ENCODE results near the gene CCDC102A. TPM values are rescaled to one million over a fixed set of nuclear protein-coding genes. Genes with fewer than 3 reads are reported as not detected.

CCDC102A gene
- polyA plus RNA-seq, 1 experiment: 7.1 TPM

DNA sequence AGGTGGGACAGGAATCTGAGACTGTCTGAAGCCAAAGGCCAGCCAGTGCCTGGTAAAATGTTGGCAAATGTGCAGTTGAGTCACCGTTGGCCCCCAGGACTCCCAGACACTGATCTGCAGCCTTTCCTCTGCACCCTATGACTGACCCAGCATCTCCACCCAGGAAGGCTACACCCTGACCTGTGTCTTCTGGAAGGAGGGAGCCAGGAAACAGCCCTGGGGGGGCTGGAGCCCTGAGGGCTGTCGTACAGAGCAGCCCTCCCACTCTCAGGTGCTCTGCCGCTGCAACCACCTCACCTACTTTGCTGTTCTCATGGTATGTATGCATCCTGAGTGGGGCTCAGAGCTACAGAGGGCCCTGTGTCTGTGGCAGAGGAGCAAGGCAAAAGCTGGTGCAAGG lies 30.1 kb upstream of the CCDC102A start:
- TF ChIP-seq, protein P1, sequence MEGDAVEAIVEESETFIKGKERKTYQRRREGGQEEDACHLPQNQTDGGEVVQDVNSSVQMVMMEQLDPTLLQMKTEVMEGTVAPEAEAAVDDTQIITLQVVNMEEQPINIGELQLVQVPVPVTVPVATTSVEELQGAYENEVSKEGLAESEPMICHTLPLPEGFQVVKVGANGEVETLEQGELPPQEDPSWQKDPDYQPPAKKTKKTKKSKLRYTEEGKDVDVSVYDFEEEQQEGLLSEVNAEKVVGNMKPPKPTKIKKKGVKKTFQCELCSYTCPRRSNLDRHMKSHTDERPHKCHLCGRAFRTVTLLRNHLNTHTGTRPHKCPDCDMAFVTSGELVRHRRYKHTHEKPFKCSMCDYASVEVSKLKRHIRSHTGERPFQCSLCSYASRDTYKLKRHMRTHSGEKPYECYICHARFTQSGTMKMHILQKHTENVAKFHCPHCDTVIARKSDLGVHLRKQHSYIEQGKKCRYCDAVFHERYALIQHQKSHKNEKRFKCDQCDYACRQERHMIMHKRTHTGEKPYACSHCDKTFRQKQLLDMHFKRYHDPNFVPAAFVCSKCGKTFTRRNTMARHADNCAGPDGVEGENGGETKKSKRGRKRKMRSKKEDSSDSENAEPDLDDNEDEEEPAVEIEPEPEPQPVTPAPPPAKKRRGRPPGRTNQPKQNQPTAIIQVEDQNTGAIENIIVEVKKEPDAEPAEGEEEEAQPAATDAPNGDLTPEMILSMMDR (IDR thresholded peaks at IDR 0.05; ENCODE audit: low read depth, low read length): no peak
- no peak overlapping the region for H3K4me3 ChIP-seq (ENCODE audit: low read depth, low read length)
- DNase-seq (ENCODE audit: low read depth, low spot score): no peak
- POLR2A ChIA-PET: no interaction called here
- peaks cover 8% of the 10 kb centered on the region for H3K9me3 ChIP-seq (ENCODE audit: control insufficient read depth, insufficient read depth, low read length)
- H3K27ac ChIP-seq (ENCODE audit: low read depth, low read length): no peak overlapping the region
- H3K27me3 ChIP-seq (ENCODE audit: control insufficient read depth, insufficient read depth, low read length): peaks cover 14% of the 10 kb centered on the region
- CTCF ChIA-PET: no interaction called here

- TF ChIP-seq, protein P1 (IDR thresholded peaks at IDR 0.05; ENCODE audit: low read depth, low read length): no peak
- H3K4me3 ChIP-seq (ENCODE audit: low read depth, low read length): no peak overlapping the region
- H3K27ac ChIP-seq (ENCODE audit: low read depth, low read length): no peak overlapping the region
- ChIA-PET CTCF (interaction anchor here (1.9 kb wide), 1 partner anchor 10 kb away, joined by 8 read pairs; no protein-coding TSS in a partner anchor), POLR2A (no interaction called here)
- no peak for DNase-seq (ENCODE audit: low read depth, low spot score)
- H3K27me3 ChIP-seq (ENCODE audit: control insufficient read depth, insufficient read depth, low read length): peaks cover 22% of the 10 kb centered on the region
- H3K9me3 ChIP-seq (ENCODE audit: control insufficient read depth, insufficient read depth, low read length): peaks cover 16% of the 10 kb centered on the region
Measured at GRCh38 chr16:57565461-57565860, 29.1 kb upstream of the CCDC102A start.

- TF ChIP-seq, protein P1 (IDR thresholded peaks at IDR 0.05; ENCODE audit: low read depth, low read length): no peak
- Histone ChIP-seq H3K9me3 (ENCODE audit: control insufficient read depth, insufficient read depth, low read length) (peaks cover 20% of the 10 kb centered on the region), H3K27ac (ENCODE audit: low read depth, low read length) (no peak overlapping the region), H3K4me3 (ENCODE audit: low read depth, low read length) (no peak overlapping the region), H3K27me3 (ENCODE audit: control insufficient read depth, insufficient read depth, low read length) (peaks cover 25% of the 10 kb centered on the region)
- POLR2A ChIA-PET: no interaction called here
- CTCF ChIA-PET: interaction anchor here (0.6 to 1.9 kb wide), 3 partner anchors 11 to 887 kb away, joined by 3 to 8 read pairs (median 3); no protein-coding TSS in a partner anchor
- no peak for DNase-seq (ENCODE audit: low read depth, low spot score)
Measured at GRCh38 chr16:57564571-57565270, 28.4 kb upstream of the CCDC102A start.

GRCh38 chr16:57563761-57564160 lies 27.4 kb upstream of the CCDC102A start:
- ChIA-PET POLR2A (no interaction called here), CTCF (no interaction called here)
- Histone ChIP-seq H3K4me3 (ENCODE audit: low read depth, low read length) (no peak overlapping the region), H3K27me3 (ENCODE audit: control insufficient read depth, insufficient read depth, low read length) (peaks cover 31% of the 10 kb centered on the region), H3K9me3 (ENCODE audit: control insufficient read depth, insufficient read depth, low read length) (peaks cover 20% of the 10 kb centered on the region), H3K27ac (ENCODE audit: low read depth, low read length) (no peak overlapping the region)
- TF ChIP-seq, protein P1 (IDR thresholded peaks at IDR 0.05; ENCODE audit: low read depth, low read length): no peak
- no peak for DNase-seq (ENCODE audit: low read depth, low spot score)

DNA sequence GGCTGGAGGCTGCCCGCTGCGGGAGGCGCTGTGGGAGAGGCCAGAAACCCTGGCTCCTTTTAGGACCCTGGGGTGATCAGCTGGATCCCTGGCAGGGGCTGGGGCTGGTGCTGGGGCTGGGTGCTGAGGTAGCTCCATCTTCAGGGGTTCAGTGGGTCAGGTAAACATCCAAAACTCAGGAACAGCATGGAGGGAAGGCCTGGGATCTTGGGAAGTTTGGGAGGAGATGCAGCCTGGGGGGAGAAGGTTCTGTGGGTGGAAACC lies 27.0 kb upstream of the CCDC102A start:
- Histone ChIP-seq H3K27ac (ENCODE audit: low read depth, low read length) (no peak overlapping the region), H3K27me3 (ENCODE audit: control insufficient read depth, insufficient read depth, low read length) (peaks cover 33% of the 10 kb centered on the region), H3K4me3 (ENCODE audit: low read depth, low read length) (no peak overlapping the region), H3K9me3 (ENCODE audit: control insufficient read depth, insufficient read depth, low read length) (peaks cover 20% of the 10 kb centered on the region)
- TF ChIP-seq, protein P1 (IDR thresholded peaks at IDR 0.05; ENCODE audit: low read depth, low read length): no peak
- POLR2A ChIA-PET: no interaction called here
- CTCF ChIA-PET: no interaction called here
- DNase-seq (ENCODE audit: low read depth, low spot score): no peak
